ENCODE measurements around the gene CDK5RAP1.
"Not testable (repeated sequence)": the region's sequence is repeated elsewhere in the genome, so short reads cannot be mapped to it uniquely, and the experiment has no call there.

Gene CDK5RAP1

DNA sequence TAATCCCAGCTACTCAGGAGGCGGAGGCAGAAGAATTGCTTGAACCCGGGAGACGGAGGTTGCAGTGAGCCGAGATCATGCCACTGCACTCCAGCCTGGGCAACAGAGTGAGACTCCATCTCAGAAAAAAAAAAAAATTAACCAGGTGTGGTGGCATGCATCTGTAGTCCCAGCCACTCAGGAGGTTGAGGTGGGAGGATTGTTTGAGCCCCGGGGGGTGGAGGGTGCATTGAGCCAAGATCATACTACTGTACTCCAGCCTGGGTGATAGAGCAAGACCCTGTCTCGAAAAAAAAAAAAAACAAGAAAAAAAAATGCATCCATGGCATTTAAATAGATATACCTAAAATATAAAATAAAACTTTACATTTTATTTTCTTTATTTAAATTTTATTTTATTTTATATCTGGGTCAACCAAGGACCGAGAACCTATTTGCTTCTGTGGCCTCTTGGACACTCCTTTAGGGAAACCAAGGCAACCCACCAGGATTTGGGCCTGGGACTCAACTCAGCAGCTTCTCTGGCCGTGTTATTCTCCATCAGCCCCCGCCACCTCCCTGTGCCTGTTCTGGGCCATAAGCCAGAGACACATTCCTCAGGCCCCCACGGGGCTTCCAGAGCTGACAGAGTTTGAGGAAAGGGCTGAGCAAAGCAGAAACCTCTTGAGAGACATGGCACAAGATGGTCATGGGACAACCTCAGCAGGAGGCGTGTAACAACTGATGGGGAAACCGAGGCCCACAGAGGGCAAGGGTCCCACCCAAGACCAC, 36.0 kb upstream of the CDK5RAP1 start:
- H3K27me3 ChIP-seq (ENCODE audit: insufficient read depth, low read depth, severe bottlenecking): no peaks in the 10 kb centered on the region
- H3K9me3 ChIP-seq (ENCODE audit: severe bottlenecking): no peaks in the 10 kb centered on the region
- no peak overlapping the region for H3K27ac ChIP-seq
- H3K36me3 ChIP-seq: no peaks in the 10 kb centered on the region; the same call in 1 of the 2 replicates
- H3K4me3 ChIP-seq (ENCODE audit: low read depth, low read length): no peak overlapping the region
- no peak for DNase-seq
- TF ChIP-seq, protein P1, sequence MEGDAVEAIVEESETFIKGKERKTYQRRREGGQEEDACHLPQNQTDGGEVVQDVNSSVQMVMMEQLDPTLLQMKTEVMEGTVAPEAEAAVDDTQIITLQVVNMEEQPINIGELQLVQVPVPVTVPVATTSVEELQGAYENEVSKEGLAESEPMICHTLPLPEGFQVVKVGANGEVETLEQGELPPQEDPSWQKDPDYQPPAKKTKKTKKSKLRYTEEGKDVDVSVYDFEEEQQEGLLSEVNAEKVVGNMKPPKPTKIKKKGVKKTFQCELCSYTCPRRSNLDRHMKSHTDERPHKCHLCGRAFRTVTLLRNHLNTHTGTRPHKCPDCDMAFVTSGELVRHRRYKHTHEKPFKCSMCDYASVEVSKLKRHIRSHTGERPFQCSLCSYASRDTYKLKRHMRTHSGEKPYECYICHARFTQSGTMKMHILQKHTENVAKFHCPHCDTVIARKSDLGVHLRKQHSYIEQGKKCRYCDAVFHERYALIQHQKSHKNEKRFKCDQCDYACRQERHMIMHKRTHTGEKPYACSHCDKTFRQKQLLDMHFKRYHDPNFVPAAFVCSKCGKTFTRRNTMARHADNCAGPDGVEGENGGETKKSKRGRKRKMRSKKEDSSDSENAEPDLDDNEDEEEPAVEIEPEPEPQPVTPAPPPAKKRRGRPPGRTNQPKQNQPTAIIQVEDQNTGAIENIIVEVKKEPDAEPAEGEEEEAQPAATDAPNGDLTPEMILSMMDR (IDR thresholded peaks at IDR 0.05; ENCODE audit: low read depth, low read length): no peak

DNA sequence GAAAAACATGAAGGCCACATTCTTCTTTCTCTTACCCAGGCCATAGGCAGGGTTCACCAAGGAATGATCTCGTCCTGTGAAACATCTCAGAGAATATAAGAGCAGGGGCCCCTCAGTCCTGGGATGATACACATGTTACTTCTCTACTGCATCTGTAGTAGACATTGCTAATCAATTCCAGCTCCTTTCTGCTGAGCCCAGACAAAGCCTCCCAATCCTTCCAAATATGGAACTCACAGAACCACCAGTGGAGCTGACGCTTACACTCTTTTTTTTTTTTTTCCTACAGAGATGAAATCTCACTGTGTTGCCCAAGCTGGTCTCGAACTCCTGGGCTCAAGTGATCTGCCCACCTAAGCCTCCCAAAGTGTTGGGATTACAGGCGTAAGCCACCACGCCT, 33.1 kb upstream of the CDK5RAP1 start:
- Histone ChIP-seq H3K4me3 (ENCODE audit: low read depth, low read length) (no peak overlapping the region), H3K27me3 (ENCODE audit: insufficient read depth, low read depth, severe bottlenecking) (no peaks in the 10 kb centered on the region), H3K9me3 (ENCODE audit: severe bottlenecking) (no peaks in the 10 kb centered on the region), H3K36me3 (no peaks in the 10 kb centered on the region; the same call in 1 of the 2 replicates), H3K27ac (no peak overlapping the region)
- no peak for DNase-seq
- TF ChIP-seq, protein P1 (IDR thresholded peaks at IDR 0.05; ENCODE audit: low read depth, low read length): no peak

DNA sequence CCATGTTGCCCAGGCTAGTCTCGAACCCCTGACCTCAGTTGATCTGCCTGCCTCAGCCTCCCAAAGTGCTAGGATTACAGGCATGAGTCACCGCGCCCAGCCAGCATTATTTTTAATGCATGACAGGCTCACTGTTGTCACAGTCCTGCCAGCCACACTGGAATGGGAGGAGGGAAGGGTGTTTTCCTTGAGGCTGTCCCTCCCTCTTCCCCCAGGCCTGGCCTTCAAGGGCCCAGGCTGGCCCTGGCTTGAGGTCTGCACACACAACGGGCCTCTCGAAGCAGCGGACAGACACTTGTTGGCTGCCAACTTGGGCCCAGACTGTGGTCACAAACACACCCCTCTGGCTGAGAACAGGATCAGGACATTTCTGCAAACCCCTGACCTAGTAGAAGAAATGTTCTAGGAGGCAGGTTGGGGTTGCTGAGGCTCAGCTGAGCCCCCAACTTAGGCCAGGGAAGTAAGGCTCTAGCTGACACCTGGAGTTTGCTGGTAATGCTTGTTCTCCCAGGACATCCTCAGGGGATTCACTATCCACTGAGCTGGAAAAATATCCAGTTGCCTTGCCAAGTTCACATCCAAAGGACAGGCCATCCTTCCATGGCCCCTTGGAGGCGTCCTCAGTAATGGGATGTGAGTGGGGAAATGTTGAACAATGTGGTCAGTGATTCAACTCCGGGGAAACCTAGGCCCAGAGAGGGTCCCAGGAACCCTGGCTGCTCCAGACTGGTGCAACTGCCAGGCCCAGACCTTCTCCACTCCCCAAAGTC, 32.3 kb upstream of the CDK5RAP1 start:
- H3K4me3 ChIP-seq (ENCODE audit: low read depth, low read length): no peak overlapping the region
- no peaks in the 10 kb centered on the region for H3K9me3 ChIP-seq (ENCODE audit: severe bottlenecking)
- H3K27ac ChIP-seq: no peak overlapping the region
- no peaks in the 10 kb centered on the region; the same call in 1 of the 2 replicates for H3K36me3 ChIP-seq
- TF ChIP-seq, protein P1 (IDR thresholded peaks at IDR 0.05; ENCODE audit: low read depth, low read length): no peak
- DNase-seq: no peak
- H3K27me3 ChIP-seq (ENCODE audit: insufficient read depth, low read depth, severe bottlenecking): no peaks in the 10 kb centered on the region

DNA sequence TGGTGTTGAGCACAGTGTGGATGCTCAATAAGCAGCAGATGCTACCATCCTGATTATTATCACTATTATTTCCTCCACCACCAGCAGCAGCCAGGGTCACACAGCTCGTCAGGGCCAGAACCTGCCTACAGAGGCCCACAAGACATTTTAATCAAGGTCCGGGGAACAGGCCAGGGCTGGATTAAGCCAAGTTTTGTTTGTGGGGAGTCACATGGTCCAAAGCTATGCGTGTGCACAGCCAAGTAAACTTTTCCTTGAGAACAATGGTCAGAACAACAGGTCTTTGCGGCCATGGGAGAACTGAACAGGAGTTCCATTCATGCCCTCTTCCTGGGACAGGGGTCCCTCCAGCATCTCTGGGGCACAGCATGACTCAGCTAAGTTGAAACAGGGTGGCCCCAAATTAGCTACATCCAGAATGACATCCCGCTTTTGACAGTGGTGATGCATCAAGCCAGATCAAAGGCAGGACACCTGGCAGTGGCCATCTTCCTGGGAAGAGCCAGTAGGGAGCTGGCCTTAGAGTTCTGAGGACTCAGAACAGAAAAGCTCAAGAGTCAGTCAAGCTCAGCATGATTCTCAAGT, 30.6 kb upstream of the CDK5RAP1 start:
- Histone ChIP-seq H3K36me3 (no peaks in the 10 kb centered on the region; the same call in 1 of the 2 replicates), H3K27me3 (ENCODE audit: insufficient read depth, low read depth, severe bottlenecking) (no peaks in the 10 kb centered on the region), H3K27ac (no peak overlapping the region), H3K4me3 (ENCODE audit: low read depth, low read length) (no peak overlapping the region), H3K9me3 (ENCODE audit: severe bottlenecking) (no peaks in the 10 kb centered on the region)
- no peak for DNase-seq
- TF ChIP-seq, protein P1 (IDR thresholded peaks at IDR 0.05; ENCODE audit: low read depth, low read length): no peak

DNA sequence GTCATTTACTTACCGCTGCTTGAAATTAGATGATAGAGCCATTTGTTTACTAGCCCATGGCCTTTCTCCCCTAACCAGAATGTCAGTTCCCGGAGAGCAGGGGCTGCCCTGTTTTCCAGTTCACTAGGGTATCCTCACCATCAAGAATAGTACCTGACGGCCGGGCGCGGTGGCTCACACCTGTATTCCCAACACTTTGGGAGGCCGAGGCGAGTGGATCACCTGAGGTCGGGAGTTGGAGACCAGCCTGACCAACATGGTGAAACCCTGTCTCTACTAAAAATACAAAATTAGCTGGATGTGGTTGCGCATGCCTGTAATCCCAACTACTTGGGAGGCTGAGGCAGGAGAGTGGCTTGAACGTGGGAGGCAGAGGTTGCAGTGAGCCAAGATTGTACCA, 22.6 kb upstream of the CDK5RAP1 start:
- H3K27ac ChIP-seq; DNase-seq; H3K9me3 ChIP-seq (ENCODE audit: severe bottlenecking); H3K4me3 ChIP-seq (ENCODE audit: low read depth, low read length); H3K27me3 ChIP-seq (ENCODE audit: insufficient read depth, low read depth, severe bottlenecking); H3K36me3 ChIP-seq: not testable (repeated sequence)

Data from WERI-Rb-1 (cell line).